Right lobe of liver (tissue), 4 donors: ENCODE results near the gene LRTM2.

ENCODE experiments used
- POLR2A ChIP-seq: fragments of 450-650 bp; IDR thresholded peaks from one replicate; pipeline ENCODE4 v1.6.1; 2017; ENCODE audit warnings: antibody characterized with exemption, mild to moderate bottlenecking
- TF ChIP-seq, protein P1 (sequence below), 4 donors: fragments of 200-600 bp in 3 of 4; fragments of 450-650 bp in 1 of 4; IDR thresholded peaks; one replicate each; pipeline versions ENCODE4 v1.5.1 to v1.8.0; 2016 to 2022; ENCODE audit warnings: antibody characterized with exemption in 4 of 4, mild to moderate bottlenecking in 2 of 4
- donor health status: DM: no; HTN: no; CAD: no.
- donor health status: DM: no; HTN: no; CAD: no.
- donor health status: DM: no; HTN: yes; CAD: no.

DNA sequence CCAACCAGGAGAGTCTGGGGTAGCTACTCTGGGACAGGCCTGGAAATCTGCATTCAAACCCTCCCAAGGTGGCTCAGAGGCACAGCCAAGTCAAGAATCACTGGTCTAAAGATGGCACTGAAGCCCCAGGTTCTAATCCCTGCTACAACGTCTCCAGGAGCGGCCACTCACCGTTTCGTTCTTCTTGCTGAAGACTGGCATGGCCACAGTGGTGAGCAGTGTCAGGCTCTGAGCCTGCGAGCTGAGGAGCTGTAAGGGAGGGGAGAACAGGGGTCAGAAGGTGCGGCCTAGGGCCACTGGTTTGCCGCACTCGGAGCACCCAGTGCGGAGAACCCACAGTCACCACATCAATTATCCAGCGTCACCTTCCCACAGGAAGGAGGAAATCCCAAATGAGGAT is 59.3 kb downstream of the LRTM2 start:
- no peak for TF ChIP-seq POLR2A
- TF ChIP-seq, protein P1, sequence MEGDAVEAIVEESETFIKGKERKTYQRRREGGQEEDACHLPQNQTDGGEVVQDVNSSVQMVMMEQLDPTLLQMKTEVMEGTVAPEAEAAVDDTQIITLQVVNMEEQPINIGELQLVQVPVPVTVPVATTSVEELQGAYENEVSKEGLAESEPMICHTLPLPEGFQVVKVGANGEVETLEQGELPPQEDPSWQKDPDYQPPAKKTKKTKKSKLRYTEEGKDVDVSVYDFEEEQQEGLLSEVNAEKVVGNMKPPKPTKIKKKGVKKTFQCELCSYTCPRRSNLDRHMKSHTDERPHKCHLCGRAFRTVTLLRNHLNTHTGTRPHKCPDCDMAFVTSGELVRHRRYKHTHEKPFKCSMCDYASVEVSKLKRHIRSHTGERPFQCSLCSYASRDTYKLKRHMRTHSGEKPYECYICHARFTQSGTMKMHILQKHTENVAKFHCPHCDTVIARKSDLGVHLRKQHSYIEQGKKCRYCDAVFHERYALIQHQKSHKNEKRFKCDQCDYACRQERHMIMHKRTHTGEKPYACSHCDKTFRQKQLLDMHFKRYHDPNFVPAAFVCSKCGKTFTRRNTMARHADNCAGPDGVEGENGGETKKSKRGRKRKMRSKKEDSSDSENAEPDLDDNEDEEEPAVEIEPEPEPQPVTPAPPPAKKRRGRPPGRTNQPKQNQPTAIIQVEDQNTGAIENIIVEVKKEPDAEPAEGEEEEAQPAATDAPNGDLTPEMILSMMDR (IDR thresholded peaks at IDR 0.05) = no peak
